Measurements from ENCODE around the gene RHBDD3. TPM values are rescaled to one million over a fixed set of nuclear protein-coding genes. Genes with fewer than 3 reads are reported as not detected.
A peak's percentile ranks its signal among the peaks of the same experiment; 100 is the strongest.

RHBDD3 gene
- total and polyA plus RNA-seq, 5 experiments from 2014 or later = 4.7 to 19.2 (median 13.1) TPM

DNA sequence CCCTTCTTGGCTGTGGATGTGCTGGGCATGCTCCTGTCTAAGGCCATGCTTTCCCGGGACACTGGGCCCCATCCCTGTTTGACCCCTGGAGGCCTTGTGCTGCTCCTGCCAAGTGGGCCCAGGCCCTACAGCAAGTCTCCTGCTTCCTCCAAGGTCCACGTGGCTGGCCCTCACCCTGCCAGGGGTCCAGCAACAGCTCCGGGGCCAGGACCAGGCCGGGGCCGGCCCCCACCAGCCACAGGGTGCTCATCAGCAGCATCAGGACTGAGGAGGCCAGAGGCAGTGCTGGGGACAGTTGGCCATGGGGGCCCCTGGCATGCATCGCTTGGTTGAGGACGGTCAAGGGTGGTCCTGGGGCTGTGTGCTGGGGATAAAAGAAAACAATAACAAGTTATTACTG lies 2.5 kb downstream of the RHBDD3 start:
- Mint-ChIP-seq H3K36me3 (peaks cover 0 to 5% (median 4%) of the 10 kb centered on the region in 3 donors), H3K9me3 (peaks cover 0 to 3% (median 0%) of the 10 kb centered on the region in 9 donors), H3K4me1 (peaks cover 21 to 35% (median 30%) of the 10 kb centered on the region in 4 donors), H3K4me3 (no peak overlapping the region), H3K27ac (no peak overlapping the region), H3K27me3 (peaks cover 0 to 3% (median 0%) of the 10 kb centered on the region in 5 donors)
- POLR2A ChIA-PET = no interaction called here
- ATAC-seq (no peak), DNase-seq (no peak)

DNA sequence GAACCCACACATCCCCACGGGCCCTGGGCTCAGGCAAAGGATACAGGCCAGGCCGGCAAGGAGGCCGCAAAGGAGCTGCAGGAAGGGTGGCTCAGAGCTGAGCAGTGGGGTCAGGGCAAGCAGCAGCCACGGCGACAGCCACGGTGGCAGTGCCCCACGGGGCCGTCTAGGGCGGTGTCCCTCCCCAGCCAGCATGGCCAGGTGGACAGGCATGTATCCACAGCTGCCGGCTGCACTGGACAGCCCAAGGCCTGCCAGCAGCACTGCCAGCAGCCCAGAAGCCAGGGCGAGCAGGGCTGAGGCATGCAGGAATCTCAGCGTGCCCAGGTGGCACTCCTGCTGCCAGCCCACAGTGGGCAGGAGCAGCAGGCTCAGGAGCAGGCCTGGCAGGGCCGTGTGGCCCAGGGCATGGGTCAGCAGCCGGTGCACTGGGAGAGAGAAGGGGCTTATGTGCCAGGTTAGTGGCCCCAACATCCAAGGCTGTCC lies 3.9 kb downstream of the RHBDD3 start:
- Mint-ChIP-seq H3K9me3 (peaks cover 0 to 3% (median 0%) of the 10 kb centered on the region in 9 donors), H3K27ac (no peak overlapping the region), H3K27me3 (peaks cover 0 to 3% (median 0%) of the 10 kb centered on the region in 5 donors), H3K36me3 (peaks cover 0 to 5% (median 0%) of the 10 kb centered on the region in 3 donors), H3K4me3 (no peak overlapping the region), H3K4me1 (peaks cover 13 to 21% (median 17%) of the 10 kb centered on the region in 4 donors)
- DNase-seq = no peak
- POLR2A ChIA-PET = no interaction called here
- ATAC-seq = no peak

DNA sequence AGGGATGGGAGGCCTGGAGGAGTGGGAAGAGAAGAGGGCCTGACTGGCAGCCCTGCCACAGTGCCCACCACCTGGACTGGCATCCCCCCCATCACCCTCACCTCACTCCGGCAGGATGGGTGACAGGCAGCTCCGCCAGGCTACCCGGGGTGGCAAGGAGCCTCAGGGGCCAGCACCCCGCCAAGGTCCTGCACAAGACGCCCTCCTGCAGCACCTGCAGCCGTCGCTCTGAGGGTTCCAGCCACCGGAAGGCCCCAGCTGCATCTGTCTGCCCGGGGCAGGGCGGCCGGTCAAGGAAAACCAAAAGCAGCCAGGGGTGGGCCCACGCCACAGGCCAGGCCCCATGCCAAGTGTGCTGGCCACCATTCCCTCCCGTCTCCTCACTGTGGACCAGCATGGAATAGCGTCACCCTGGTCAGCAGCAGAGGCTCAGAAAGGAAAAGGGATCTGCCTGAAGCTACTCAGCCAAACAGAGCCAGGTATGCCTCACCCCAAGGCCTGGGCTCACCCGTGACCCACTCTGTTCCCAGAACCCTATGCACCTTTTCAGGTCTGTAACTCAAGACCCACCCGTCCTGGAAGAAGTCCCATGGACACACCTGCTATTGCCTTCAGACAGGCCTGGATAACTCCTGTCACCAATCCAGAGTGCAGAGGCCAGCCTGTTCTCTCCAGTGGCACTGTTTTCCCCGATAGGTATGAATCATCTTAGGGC lies 7.0 kb downstream of the RHBDD3 start:
- DNase-seq = no peak
- Mint-ChIP-seq H3K27ac (no peak overlapping the region), H3K4me3 (no peak overlapping the region)

DNA sequence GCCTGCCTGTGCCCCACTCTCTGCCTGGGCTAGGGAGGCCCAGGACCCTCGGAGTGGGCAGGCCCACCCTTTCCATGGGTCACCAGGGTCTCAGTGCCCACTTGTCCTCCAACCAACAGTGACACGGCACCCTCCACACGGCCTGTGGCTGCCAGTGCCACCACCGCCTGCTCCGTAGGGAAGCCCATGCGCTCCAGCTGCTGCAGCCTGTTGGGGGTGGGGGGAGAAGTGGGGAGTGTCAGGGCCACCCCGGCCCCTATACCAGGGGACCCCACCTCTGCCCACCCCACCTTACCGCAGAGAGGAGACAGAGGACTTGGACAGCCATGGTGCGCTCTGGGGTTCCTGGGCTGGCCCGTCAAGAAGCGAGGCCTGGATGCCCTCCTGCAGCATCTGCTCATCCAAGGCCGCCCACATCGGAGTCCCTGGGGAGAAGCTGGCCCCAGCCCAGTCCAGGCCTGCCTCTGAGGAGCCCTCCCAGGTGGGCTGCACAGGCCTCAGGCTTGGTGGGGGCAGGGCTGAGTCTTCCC lies 7.7 kb downstream of the RHBDD3 start:
- no peak overlapping the region for H3K27ac Mint-ChIP-seq
- no peaks in the 10 kb centered on the region for H3K36me3 Mint-ChIP-seq
- H3K4me3 Mint-ChIP-seq = no peak overlapping the region
- no peaks in the 10 kb centered on the region for H3K9me3 Mint-ChIP-seq
- ATAC-seq (no peak), DNase-seq (no peak)
- H3K4me1 Mint-ChIP-seq = peaks cover 0 to 6% (median 3%) of the 10 kb centered on the region in 4 donors
- H3K27me3 Mint-ChIP-seq = no peaks in the 10 kb centered on the region
- POLR2A ChIA-PET = no interaction called here

More for the DNA sequence above, 7.0 kb downstream of the RHBDD3 start:
- no peaks in the 10 kb centered on the region for H3K27me3 Mint-ChIP-seq
- ATAC-seq = no peak
- H3K36me3 Mint-ChIP-seq = no peaks in the 10 kb centered on the region
- no peaks in the 10 kb centered on the region for H3K9me3 Mint-ChIP-seq
- peaks cover 0 to 6% (median 3%) of the 10 kb centered on the region in 4 donors for H3K4me1 Mint-ChIP-seq
- POLR2A ChIA-PET = no interaction called here

DNA sequence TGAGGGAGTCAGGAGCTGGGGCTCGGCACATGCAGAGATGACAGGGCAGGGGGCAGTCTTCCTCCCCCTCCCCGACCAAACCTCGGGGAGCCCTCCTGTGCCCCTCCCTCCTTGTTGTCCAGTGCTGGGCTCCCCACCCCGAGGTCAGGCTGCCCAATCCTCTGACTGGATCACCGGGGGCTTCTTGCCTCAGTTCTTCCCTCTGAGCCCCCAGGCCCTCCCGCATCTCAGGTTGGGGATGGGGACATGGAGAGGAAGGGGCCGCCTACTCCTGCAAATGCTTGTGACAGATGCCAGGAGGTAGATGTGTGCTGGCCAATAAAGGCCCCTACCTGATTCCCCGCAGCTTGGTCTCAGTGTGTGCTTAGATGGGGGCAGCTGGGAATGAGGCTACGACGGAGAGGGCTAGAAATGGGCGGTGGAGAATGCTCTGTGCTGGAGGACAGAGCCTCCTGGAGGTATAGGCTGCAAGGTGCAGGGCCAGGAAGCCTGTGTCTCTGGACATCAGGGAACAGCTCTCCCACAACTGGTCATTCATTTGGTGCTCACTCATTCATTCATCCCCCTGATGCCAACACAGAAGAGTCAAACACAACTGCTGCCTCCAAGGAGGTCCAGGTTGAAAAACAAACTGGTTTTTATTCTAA lies 8.4 kb downstream of the RHBDD3 start:
- Mint-ChIP-seq H3K9me3 (no peaks in the 10 kb centered on the region), H3K4me3 (no peak overlapping the region), H3K27ac (no peak overlapping the region), H3K27me3 (peaks cover 0 to 3% (median 0%) of the 10 kb centered on the region in 5 donors), H3K4me1 (peaks cover 2 to 6% (median 3%) of the 10 kb centered on the region in 4 donors), H3K36me3 (no peaks in the 10 kb centered on the region)
- no peak for DNase-seq
- ATAC-seq = no peak
- POLR2A ChIA-PET = no interaction called here

DNA sequence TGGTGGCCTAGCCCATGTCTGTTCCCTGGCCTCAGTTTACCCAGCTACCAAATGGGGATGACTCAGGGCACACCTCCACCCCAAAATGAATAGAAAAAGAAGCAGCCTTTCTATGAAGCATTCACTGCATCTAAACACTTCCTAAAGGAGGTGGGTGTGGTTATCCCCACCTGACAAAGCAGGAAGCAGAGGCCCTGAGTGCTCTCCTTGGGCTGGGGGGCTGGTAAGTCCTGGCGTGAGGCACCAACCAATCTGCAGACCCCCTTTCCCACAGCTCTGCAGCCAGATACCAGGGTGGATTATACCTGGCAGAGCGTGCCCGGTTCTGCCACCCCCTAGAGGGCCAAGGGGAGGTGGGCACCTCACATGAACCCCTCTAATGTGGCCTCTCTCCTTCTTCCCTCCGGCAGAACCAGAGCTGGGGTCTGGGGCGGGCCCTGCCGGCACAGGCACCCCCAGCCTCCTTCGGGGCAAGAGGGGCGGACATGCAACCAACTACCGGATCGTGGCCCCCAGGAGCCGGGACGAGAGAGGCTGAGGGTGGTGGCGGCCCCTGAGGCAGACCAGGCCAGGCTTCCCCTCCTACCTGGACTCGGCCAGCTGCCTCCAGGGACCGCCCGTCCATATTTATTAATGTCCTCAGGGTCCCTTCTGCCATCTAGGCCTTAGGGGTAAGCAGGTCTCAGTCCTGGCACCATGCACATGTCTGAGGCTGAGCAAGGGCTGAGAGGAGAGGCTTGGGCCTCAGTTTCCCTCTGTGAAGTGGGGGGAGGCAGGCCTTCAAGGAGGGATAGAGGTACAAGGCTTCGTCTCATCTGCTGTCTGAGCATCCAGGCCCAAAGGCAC lies 9.2 kb downstream of the RHBDD3 start:
- Mint-ChIP-seq H3K27ac (peak overlapping the region in 2 of 10 donors; percentile 43 to 55), H3K4me1 (peaks cover 2 to 6% (median 3%) of the 10 kb centered on the region in 4 donors), H3K36me3 (no peaks in the 10 kb centered on the region), H3K27me3 (peaks cover 0 to 3% (median 0%) of the 10 kb centered on the region in 5 donors), H3K9me3 (no peaks in the 10 kb centered on the region), H3K4me3 (no peak overlapping the region)
- ATAC-seq = no peak
- POLR2A ChIA-PET = no interaction called here
- DNase-seq = no peak

DNA sequence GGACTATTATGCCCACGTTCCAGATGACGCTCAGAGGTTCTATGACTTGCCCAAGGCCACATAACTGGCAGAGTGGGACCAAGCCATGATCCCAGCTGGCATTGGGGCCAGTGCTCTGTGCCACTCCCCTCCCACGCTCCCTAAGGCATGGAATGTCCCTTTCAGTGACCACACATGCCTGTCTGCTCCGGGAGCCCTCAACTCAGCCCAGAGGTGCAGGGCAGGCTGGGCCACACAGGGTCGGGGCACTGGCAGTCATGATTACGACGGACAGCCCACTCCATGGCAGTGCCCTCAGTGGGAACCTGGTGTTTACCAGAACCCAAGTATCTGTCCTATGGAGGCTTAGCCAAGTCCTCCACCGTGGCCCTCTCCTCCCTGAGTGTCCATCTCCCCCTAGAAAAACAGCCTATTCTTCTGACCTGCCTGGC lies 10.0 kb downstream of the RHBDD3 start:
- Mint-ChIP-seq H3K36me3 (no peaks in the 10 kb centered on the region), H3K4me1 (peaks cover 2 to 6% (median 3%) of the 10 kb centered on the region in 4 donors), H3K9me3 (no peaks in the 10 kb centered on the region), H3K27ac (peak overlapping the region in 1 of 10 donors; percentile 15), H3K4me3 (no peak overlapping the region), H3K27me3 (peaks cover 0 to 3% (median 0%) of the 10 kb centered on the region in 5 donors)
- POLR2A ChIA-PET = interaction anchor here (1.3 kb wide), 1 partner anchor 12 kb away, joined by 3 read pairs; no protein-coding TSS in a partner anchor
- DNase-seq (no peak), ATAC-seq (no peak)

DNA sequence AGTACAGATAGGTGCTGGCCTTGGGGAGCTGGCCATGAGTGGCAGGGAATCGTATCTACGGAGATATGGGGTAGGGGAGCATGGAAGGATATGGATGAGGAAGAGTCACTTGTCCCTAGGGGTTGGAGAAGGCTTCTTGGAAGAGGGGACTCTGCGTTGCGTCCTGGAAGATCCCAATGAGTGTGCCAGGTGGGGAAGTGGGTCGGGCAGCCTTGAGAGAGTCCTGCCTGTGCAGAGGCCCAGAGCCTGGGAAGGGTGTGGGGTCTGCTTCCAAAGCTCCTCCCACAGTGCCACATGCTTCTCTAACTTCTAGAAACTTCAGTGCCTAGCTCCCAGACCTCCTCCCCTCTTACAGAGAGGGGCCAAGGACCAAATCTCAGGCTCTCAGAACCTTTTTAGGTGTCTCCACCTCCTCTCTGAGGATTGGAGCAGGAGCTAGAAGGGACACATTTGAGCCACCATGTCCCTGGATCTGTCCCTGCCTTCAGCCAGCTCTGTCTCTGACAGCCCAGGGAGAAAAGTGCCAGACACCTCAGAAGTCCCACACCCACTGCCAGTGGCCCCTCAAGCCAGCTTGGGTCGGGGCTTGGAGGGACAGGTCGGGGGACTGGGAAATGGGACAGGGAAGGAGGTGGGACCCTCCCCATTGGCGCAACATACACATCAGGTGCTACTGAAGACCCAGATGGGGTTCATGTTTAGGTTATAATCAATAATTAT lies 11.0 kb downstream of the RHBDD3 start:
- Mint-ChIP-seq H3K9me3 (no peaks in the 10 kb centered on the region), H3K4me1 (peaks cover 2 to 6% (median 3%) of the 10 kb centered on the region in 4 donors), H3K36me3 (no peaks in the 10 kb centered on the region), H3K4me3 (no peak overlapping the region), H3K27me3 (peaks cover 0 to 10% (median 3%) of the 10 kb centered on the region in 5 donors), H3K27ac (peak overlapping the region in 1 of 10 donors; percentile 32)
- POLR2A ChIA-PET = interaction anchor here (0.7 to 1.3 kb wide), 2 partner anchors 11 to 13 kb away, joined by 3 read pairs; no protein-coding TSS in a partner anchor
- ATAC-seq (no peak), DNase-seq (no peak)

DNA sequence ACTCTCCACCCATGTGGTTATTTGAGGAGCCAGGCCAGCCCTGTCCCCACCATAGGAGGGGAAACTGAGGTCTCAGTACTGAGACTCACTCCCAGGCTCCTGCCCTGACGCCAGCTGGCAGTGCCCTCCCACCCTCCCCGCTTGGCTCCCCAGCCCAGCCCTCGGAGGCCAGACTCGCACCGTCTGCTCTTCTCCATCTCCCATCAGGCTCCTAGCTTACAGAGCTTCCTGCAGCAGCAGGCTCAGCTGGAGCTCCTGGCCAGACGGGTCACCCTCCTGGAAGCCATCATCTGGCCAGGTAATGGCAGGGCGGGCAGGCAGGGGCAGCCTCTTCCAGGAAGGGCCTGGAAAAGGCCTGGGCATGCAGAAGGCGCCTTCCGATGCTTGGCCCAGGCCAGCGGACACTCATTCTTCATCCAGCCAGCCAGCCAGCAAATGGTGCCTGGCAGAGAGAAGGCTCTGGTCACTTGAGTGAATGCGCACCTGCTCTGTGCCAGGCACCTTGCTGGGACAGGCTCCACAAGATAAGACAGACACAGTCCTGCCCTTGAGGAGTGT lies 12.6 kb downstream of the RHBDD3 start:
- Mint-ChIP-seq H3K4me3 (peak overlapping the region in 1 of 10 donors; percentile 17), H3K4me1 (peaks cover 2 to 6% (median 3%) of the 10 kb centered on the region in 4 donors), H3K27ac (no peak overlapping the region), H3K9me3 (no peaks in the 10 kb centered on the region), H3K27me3 (peaks cover 0 to 10% (median 3%) of the 10 kb centered on the region in 5 donors), H3K36me3 (no peaks in the 10 kb centered on the region)
- DNase-seq (no peak), ATAC-seq (no peak)
- POLR2A ChIA-PET = no interaction called here

DNA sequence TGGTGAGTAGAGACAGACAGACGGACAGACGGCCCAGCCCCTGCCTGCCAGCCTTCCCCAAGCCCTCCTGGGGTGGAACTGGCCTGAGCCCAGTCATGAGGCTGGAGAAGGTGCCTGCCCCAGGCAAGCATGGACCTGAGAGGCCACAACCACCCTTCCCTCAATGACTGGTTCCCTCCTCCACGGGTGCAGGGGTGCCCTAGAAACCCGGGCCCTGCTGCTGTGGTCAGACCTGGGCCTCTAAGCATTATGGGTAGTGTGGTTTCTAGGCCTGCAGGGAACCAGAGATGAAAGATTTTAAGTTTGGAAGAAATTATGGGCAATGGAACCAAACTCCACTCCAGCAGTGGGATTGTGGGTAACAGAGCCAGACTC lies 13.5 kb downstream of the RHBDD3 start:
- DNase-seq (no peak), ATAC-seq (no peak)
- H3K36me3 Mint-ChIP-seq = no peaks in the 10 kb centered on the region
- peaks cover 0 to 10% (median 3%) of the 10 kb centered on the region in 5 donors for H3K27me3 Mint-ChIP-seq
- H3K27ac Mint-ChIP-seq = no peak overlapping the region
- no peak overlapping the region for H3K4me3 Mint-ChIP-seq
- H3K4me1 Mint-ChIP-seq = peaks cover 2 to 6% (median 3%) of the 10 kb centered on the region in 4 donors
- H3K9me3 Mint-ChIP-seq = no peaks in the 10 kb centered on the region
- POLR2A ChIA-PET = no interaction called here

DNA sequence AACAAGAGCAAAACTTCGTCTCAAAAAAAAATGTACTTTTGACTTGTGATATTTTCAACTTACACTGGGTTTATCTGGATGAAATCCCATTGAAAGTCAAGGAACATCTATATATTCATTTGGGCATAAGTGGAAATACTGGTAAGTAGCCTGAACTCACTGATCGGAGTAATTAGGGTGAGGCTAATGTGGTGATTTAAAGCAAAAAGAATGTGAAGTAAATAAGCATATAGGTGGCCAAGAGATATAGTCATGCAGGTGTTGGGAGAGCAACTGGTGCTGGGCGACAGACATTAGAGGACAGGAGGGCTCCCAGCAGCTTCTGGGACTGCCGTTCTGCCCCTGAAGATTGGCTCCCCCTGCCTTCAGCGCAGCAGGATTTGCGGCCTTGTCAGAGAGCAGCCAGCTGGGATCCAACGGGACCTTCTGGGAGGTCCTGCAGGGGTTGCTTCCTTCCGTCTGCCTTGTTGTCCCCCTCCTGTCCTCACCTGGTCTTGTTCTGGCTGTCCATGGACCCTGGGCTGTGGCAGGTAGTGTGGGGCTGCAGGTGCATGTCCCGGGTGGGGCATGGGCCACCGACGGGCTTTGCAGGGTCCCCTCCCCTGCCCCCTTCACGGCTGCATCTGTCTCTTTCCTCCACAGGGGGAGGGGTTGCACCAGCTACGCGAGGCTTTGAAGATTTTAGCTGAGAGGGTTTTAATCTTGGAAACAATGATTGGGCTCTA lies 14.1 kb downstream of the RHBDD3 start:
- no peak for DNase-seq
- H3K36me3 Mint-ChIP-seq = no peaks in the 10 kb centered on the region
- H3K27ac Mint-ChIP-seq = no peak overlapping the region
- H3K27me3 Mint-ChIP-seq = peaks cover 0 to 10% (median 3%) of the 10 kb centered on the region in 5 donors
- POLR2A ChIA-PET = no interaction called here
- no peaks in the 10 kb centered on the region for H3K9me3 Mint-ChIP-seq
- H3K4me3 Mint-ChIP-seq = no peak overlapping the region
- no peak for ATAC-seq
- H3K4me1 Mint-ChIP-seq = peaks cover 2 to 6% (median 3%) of the 10 kb centered on the region in 4 donors
